HG03457 (cell line): ENCODE data around the gene POLD4.
"Not testable (repeated sequence)": the region's sequence is repeated elsewhere in the genome, so short reads cannot be mapped to it uniquely, and the experiment has no call there.

Experiments
- ATAC-seq: cut with Tn5 transposase; IDR thresholded peaks from one replicate; pipeline ENCODE4 v1.9.1; 2021; ENCODE audit warnings: moderate number of reproducible peaks; ENCODE audit not compliant: unreplicated experiment

POLD4 gene

DNA sequence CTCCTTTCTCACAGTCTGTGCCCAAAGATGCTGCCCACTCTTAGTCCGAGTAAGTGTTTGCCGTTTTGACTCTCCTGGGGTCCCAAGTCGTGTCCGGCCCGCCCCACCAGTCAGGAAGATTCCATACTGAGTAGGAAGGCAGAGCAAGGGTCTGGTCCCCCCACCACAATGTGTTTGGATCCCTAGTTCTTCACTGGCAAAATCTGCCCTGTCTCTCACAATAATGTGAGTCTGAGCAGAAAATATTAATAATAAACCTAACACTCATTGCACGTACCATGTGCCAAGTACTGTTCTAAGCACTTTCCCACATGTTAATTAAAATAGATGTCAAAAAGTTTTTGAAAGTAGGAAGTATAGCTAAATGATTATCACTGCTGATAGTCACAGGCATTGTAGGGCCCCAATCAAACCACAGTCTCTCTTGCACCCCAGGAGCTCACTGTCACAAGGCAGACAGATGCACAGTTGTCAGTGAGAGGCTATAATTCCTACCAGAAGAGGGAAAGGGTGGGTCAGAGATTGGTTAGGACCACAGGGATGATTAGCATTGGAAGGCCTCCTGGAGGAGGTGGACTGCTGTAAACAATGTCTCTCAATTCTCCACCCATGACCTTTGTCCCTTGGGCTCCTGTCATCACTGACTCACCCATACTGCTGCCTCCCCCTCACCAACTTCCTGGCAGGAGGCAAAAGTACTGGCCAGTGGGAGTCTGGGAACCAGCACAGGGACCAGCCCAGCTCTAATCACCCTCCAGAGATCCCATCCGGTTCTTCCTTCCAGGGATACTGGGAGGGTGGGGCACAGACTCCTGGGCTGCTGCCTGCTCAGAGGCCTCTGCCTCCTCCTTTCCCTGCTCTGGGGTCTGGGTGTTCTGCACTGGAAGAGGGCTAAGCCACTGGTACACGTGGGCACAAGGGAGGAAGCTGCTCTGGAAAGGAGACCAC lies 1.0 kb upstream of the POLD4 start:
- no peak for ATAC-seq

DNA sequence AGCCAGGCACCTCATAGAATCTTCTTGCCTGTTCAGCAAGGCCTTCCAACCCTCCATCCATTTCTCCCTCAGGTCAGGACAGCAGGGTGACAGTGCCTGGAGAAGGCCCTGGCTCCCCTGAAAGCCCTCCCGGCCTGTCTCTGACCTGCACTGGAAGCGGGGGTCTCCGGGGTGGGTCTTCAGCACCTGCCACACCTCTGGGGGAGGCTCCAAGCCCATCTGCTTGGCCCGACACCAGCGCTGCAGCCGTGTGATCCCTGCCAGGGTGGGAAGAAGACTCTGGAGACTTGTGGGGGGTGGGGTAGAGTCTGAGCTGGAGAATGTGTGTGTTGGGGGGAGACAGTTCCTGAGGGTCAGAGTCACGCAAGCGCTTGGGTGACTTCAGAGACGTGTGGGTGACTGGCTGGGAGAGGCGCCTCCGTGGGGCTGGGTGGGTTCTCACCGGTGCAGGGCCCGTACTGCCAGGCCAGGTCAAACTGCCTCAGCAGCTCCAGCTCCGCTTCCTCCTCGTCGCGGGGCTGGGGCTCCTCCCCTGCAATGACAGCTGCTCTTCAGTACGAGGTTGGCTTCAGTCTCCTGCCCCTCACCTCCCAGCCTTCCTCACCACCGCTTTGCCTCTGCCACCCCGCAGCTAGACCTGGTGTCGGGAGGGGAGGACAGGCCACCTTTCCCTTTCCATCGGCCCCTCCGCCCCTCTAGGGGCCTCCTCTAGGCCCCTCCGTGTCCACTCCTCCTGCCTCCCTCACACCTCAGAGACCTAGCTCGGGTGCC lies 615 bp downstream of the POLD4 start:
- no peak for ATAC-seq

DNA sequence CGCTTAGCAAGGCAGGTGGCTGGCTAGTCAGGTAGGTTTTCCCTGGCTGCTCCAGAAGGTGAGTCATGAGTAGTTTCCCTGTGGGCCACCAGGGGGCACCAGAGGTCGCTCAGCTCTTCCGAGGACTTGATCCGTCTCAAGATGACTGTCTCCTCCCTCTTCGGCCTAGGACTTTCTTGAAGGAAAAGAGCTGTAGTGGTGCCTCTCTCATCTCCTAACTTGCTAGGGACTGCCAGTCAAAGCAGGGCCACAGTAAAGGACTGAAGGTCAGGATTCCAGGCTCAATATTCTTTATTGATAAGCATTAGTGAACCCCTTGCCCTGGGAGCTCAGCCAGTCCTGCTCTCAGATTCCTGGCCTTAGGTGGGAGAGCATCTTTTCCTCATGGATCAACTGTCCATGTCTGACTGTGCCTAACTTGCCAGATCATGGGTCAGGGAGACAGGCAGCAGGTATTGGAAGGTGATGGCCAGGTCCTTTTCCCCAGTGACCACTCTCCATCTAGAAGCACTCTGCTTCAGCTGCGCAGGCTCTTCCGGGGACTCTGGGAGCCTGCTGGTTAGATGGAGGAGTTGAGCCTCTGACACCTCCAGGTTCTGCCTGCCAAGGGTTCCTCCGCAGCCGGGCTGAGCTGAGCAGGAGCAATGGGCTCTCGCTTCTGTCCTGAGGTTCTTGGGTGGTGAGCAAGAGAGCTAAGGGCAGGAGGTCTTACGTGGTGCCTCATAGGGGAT lies 1.9 kb downstream of the POLD4 start:
- no peak for ATAC-seq

DNA sequence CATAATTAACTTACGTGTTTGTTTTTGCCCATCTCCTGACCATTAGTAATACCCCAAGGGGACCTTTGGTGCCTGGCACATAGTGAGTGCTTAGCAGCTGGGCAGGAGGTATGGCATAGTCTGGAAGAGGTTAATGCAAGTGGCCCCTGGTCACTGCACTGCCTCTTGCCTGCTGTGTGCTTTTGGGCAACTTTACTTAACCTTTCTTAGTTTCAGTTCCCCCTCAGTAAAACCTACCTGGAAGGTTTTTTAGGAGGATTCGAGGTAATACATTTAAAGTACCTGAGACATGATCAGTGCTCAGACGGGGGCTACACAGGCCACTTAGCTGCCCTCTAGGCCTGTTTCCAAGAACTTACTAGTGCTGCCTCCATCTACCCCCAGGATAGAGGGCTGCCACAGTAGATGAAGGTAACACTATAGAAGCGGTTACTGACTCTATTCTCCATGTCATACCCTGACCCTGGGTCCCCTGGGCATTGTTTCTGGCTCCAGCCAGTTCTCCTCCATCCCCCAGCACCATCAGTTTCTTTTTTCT lies 3.3 kb downstream of the POLD4 start:
- ATAC-seq = no peak

DNA sequence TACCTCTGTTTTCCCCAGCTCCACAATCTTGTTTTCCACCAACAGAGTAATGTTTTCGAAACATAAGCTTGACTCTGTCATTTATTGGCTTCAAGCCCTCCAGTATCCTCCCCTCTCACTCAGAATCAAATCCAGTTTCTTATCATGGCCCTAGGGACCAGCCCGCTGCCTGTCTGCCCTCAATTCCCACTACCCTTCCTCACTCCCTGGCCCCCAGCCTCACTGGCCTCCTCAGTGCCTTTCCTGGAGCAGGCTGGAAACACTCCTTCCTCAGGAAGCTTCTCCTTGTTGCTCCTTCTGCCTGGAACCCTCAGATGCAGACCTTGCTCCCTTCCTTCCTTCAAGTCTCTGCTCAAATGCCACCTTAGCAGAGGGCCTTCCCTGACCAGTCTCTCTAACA lies 3.9 kb downstream of the POLD4 start:
- ATAC-seq = no peak

DNA sequence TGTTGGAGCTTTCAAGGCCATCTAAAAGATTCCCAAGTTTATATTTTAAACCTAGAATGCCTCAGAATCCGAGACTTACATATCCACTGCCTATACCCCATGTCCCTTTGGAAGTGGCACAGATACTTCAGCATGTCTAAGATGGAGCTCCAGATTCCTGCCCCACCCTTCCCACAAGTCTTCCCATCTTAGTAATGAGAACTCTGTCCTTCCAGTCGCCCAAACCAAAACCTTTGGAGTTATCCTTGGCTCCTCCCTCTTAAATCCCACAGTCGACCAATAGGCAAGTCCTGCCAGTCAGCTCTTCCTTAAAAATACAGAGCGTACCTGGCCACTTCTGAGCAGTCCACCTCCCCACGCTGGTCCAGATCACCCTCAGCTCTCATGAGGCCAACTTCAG lies 4.3 kb downstream of the POLD4 start:
- no peak for ATAC-seq

DNA sequence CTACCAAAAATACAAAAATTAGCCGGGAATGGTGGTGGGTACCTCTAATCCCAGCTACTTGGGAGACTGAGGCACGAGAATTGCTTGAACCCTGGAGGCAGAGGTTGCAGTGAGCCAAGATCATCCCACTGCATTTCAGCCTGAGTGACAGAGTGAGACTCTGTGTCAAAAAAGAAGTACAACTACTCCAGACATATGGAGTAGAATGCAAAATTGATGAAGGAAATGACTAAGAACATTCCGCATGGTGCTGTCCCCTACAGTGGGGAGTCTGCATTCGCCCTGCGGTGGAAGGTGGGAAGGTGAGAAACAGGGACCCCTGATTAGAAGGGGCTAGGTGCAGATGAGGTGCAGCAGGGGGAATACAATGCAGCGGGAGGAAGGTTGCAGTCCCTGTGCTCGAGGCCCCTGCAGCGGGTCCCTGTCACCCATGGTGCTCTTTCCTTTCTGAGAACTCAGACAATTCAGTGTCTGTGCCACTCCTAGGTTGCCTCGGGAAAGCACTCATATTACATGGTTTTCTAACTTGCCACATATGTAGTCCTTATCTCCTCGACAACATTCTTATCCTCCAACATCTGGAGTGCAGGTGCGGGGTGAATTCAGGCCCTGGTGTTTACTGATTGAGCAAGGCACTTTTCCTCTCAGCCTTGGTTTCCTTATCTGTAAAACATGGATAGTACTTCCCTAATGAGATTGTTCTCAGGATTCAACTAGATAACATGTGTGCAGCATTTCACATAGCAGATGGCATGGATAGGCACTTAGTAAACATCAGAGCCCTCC lies 5.2 kb downstream of the POLD4 start:
- no peak for ATAC-seq

DNA sequence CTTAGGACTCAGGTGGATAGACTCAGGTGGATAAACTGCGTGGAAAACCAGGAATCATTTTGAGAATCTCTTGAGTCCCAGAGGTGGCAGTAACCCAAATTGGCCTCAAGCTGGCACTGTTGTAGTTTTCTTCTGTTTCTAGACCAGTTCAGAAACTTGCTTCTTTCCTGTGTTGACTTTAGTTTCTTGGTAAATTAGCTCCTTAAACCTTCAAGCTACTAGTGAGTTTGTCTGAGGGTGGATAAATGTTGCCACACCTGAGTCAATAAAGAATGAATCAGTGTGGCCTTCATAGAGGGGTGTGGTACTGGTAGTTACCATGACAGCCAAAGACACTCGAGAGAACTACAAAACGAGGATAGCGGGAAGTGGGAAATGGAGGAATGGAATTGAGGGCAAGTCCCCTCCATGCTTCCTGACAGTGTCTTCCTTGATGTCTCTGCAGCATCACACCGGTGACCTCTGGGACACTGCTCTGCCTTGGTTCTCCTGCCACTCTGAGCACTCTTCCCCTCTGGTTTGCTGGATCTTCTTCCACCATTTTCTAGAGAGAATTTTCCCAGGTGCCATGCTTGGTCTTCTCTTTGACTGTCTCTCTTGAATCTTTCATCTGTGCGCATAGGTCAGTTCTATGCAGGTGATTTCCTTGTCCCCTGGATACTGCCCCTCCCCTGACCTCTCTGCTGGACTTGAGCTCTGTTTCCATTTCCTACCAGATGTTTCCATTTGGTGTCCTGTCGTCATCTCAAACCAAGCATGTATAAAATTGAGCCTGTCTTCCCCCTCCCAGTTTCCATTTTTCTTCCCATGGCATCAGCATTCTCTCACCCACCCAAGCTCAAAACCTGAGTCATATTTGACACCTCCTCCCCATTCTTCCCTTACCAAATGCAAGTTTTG lies 7.2 kb downstream of the POLD4 start:
- no peak for ATAC-seq

DNA sequence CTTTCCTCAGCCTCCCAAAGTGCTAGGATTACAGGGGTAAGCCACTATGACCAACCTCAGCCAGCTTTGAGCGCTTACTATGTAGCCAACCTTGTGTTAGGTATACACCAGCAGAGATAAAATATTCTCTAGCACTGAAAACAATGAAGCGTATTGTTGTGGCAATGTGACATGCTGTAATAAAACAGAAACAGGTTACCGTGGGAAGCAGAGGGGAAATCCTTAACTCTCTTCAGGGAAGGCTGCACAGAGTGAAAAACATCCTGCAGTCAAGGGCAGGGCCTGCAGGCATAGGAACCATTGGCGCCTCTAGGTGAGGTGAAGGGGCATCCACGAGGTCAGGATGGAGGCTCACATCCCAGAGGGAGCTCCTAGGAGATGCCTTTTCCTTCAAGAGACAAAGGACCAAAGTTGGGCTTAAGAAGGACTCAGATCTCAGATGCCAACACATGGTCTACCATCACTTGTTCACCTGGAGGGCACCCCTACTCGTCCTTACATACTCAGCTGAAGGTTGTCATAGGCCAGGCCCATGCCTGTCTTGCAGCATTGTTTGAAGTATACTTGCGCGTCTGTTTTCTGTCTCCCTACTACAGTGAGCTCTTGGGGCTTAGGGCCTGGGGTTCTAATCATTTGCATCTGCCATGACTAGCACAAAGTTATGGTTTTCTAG lies 8.0 kb downstream of the POLD4 start:
- no peak for ATAC-seq

DNA sequence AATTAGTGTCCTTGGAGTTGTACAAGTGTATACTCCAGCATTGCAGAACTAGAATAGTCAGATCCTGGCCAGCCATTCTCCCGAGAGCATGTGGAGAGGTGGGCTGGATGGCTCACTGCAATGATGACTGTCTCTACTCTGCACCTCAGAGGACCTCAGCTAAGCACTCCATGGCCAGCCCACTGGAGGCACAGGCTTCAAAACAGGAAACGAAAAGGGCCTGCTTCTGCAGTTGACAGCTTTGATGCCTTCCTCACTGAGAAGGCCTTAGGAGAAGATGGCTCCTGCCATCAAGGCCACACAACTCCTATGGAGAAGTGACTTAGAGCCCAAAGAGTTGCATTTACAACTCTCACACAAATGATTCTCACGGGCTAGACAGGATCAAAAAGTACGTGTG lies 9.1 kb downstream of the POLD4 start:
- no peak for ATAC-seq

DNA sequence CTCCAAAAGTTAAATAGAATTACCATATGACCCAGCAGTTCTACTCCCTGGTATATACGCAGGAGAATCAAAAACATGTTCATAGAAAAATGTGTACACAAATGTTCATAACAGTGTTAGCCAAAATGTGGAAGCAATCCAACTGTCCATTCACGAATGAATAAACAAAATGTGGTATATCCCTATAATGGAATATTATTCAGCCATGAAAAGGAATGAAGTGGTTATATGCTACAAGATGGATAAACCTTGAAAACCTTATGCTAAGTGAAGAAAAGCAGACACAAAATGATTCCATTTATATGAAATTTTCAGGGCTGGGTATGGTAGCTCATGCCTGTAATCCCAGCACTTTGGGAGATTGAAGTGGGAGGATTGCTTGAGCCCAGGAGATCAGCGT lies 16.1 kb downstream of the POLD4 start:
- no peak for ATAC-seq

DNA sequence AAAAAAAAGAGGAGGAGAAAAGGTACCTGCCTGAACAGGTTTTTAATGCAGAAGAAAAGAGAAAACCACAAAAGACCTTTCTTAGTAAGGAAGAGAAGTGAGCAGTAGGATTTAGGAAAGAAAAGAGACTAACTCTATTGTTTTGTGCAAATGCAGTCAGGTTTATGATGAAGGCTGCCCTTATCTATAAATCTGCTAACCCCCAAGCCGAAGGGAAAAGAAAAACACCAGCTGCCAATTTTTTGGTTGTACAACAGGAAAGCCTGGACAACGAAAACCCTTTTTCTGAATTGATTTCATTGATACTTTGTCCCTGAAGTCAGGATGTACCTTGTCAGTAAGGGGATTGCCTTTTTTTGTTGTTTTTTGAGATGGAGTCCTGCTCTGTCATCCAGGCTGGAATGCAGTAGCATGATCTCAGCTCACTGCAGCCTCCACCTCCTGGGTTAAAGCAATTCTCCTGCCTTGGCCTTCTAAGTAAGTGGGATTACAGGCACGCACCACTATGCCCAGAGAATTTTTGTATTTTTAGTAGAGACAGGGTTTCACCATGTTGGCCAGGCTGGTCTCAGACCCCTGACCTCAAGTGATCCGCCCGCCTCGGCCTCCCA lies 21.2 kb downstream of the POLD4 start:
- ATAC-seq = no peak

DNA sequence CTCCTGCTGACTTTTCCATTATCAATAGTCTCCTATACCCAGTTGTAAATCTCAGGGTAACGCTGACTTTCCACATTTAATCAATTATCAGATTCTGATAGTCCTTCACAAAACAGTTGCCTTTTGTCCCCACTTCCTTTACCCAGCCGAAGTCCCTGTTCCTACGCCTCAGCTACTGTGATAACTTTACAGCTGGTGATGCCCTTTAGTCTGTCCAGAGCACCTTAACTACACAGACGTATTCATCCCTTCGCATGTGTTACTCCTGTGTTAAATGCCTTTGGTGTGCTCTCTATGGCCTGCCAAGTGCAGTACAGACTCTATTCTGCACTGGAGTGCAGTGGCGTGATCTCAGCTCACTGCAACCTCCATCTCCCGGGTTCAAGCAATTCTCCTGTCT lies 29.8 kb downstream of the POLD4 start:
- no peak for ATAC-seq

DNA sequence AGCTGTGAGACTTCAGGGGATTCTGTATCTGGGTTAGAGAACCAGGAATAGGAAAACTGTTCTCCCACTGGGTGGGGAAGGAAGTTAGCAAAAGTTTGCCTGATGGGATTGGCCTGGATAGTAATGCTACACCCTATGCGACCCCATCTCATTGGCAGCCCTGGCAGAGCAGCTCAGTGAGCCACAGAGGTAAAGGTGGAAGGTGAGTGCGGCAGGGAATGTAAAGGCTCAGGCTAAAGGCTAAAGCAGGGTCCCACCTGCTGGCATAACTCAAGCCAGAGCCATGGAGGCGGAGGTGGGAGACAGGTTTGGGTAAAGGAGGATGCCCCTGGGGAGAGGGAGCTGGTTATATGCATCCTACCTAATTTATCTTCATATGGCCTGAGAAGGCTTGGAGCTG lies 31.3 kb downstream of the POLD4 start:
- no peak for ATAC-seq

DNA sequence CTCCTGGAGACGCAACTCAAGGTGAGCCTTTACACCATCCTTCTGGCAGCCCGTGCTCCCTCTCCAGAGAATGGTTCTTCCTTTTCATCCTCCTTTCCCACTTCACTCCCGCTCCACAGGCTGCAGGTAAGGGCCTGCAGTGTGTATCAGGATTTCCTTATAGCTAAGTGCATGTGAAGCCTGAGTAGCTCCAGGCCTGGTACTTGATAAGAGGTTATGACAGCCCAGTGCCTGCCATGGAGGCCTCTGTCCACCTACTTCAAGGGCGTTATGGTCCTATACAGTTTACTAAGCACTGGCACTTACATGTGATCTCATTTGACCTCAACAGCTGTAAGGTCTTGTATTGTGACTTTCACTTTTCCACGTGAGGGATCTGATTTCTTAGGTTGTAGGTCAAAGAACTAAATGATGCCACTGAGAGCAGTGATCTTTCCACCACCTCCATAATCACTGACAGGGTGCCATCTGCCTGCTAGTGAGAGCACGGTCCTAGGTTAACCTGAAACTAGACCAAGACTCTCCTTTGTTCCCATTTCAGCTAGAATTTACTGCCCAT lies 32.0 kb downstream of the POLD4 start:
- no peak for ATAC-seq

DNA sequence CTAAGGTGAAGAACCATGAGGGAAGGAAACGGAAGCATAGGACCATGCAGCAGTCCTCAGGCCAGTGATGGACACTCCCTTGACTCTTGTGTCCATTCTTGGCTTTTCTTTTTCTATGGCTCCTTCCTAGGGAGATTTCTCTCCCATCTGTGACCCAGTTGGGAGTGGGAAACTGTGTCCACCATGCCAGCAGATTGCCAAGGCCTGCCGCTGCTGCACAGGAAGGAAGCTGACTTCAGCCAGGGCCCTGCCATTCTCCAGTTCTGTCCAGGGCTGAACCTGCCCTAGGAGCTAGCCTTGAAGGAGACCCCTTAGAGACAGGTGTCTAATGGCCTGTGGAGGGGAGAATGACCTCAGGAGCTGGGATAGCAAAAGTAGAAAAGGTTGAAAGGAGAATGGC lies 32.7 kb downstream of the POLD4 start:
- no peak for ATAC-seq

DNA sequence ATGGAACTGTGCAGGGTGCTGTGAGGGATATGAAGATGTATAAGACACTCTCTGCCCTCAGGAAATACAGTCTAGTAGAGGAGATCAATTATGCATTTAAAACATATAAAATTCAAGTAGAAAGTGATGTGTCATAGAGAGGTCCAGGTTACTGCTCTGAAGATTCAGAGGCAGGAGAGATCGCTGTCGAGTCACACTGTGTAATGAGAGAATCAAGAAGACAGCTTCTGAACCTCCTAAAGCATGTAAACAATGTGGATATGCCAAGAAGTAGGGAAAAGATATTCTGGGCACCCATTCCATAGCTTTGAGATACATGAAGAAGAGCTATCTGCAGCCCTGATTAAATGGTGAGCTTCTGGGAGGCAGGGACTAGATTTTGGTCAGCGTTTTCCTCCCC lies 33.3 kb downstream of the POLD4 start:
- ATAC-seq = no peak

DNA sequence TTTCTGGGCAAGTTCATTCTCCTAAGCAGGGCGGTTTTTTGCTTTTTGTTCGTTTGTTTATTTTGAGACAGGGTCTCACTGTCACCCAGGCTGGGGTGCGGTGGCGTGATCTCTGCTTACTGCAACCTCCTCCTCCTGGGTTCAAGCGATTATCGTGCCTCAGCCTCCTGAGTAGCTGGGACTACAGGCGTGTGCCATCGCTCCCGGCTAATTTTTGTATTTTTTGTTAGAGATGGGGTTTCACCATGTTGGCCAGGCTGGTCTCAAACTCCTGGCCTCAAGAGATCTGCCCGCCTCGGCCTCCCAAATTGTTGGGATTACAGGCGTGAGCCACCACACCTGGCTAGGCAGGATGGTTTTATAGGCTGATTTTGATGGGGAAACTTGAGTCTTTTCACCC lies 34.5 kb downstream of the POLD4 start:
- not testable (repeated sequence) for ATAC-seq
